AG04450 (cell line): ENCODE results near the gene KBTBD13. TPM values are rescaled to one million over a fixed set of nuclear protein-coding genes. Genes with fewer than 3 reads are reported as not detected.

ENCODE experiments used
- CTCF ChIA-PET: fragments of 300-600, 350-600 bp; formaldehyde crosslinking; extraction: SDS; loops from one replicate; lab custom pipeline; 2022; ENCODE audit warnings: antibody characterized with exemption, inconsistent platforms; lab: Charles Lee
- POLR2A ChIA-PET: fragments of 350-600 bp; formaldehyde crosslinking; extraction: SDS; loops from one replicate; lab custom pipeline; 2021; ENCODE audit warnings: antibody characterized with exemption, inconsistent platforms; lab: Yijun Ruan, JAX
- DNase-seq: peaks from one replicate; pipeline ENCODE4 v3.0.0-alpha.2; 2011; ENCODE audit warnings: low read depth, low spot score
- H3K27ac ChIP-seq: one replicate; pipeline ENCODE4 v1.5.1; 2012; ENCODE audit warnings: low read depth, low read length, control low read depth
- H3K27me3 ChIP-seq: one replicate; pipeline ENCODE4 v1.6.0; 2012; ENCODE audit warnings: low read length; ENCODE audit not compliant: control insufficient read depth, insufficient read depth
- H3K4me3 ChIP-seq: 2 replicates; pipeline ENCODE4 v1.5.1; 2011; ENCODE audit warnings: mild to moderate bottlenecking, low read depth, low read length, control low read depth
- H3K9me3 ChIP-seq: 2 replicates; pipeline ENCODE4 v1.5.1; 2012; ENCODE audit warnings: low read length; ENCODE audit not compliant: control insufficient read depth, insufficient read depth
- CTCF ChIP-seq: IDR thresholded peaks from 2 replicates; pipeline ENCODE4 v1.5.1; 2011; ENCODE audit warnings: low read depth, low read length, control low read depth, inconsistent platforms
- polyA plus RNA-seq: library from polyadenylated mRNA; depleted of rRNA; stranded (reverse); fragments of >200 nt; gene quantifications from 2 replicates; pipeline ENCODE4 v1.2.3, GENCODE V29; 2011; rRNA removed
- small RNA-seq: library from RNA; depleted of rRNA; stranded (forward); fragments of <200 nt; gene quantifications from one replicate; pipeline ENCODE3, GENCODE V24; 2012; ENCODE audit warnings: low read depth; ENCODE audit not compliant: insufficient read length

KBTBD13 gene
- polyA plus RNA-seq, 1 experiment = not detected

GRCh38 chr15:65106011-65106590, 29.6 kb downstream of the KBTBD13 start:
- H3K27me3 ChIP-seq = no peaks in the 10 kb centered on the region
- H3K27ac ChIP-seq = no peak overlapping the region
- no peak for TF ChIP-seq CTCF
- ChIA-PET POLR2A (no interaction called here), CTCF (interaction anchor here (1.6 kb wide), 1 partner anchor 72 kb away, joined by 7 read pairs; no protein-coding TSS in a partner anchor)
- no peak for DNase-seq
- no peaks in the 10 kb centered on the region for H3K9me3 ChIP-seq
- H3K4me3 ChIP-seq = no peak overlapping the region

- peak; percentile 48 for DNase-seq
- H3K4me3 ChIP-seq = no peak overlapping the region
- no peaks in the 10 kb centered on the region for H3K27me3 ChIP-seq
- no peak overlapping the region for H3K27ac ChIP-seq
- POLR2A ChIA-PET = interaction anchor here (0.8 kb wide), 1 partner anchor 41 kb away, joined by 4 read pairs; no protein-coding TSS in a partner anchor
- CTCF ChIA-PET = interaction anchor here (0.7 to 2.2 kb wide), 4 partner anchors 9 to 604 kb away, joined by 5 to 10 read pairs (median 8); no protein-coding TSS in a partner anchor
- no peak for TF ChIP-seq CTCF
- no peaks in the 10 kb centered on the region for H3K9me3 ChIP-seq
Observed at GRCh38 chr15:65110676-65111292, 34.2 kb downstream of the KBTBD13 start.

GRCh38 chr15:65115086-65115485, 38.5 kb downstream of the KBTBD13 start, which contains the start of gene UBAP1L:
Gene UBAP1L, minus strand, starts transcription at chr15:65115200. Its CDS starts 8,985 bp downstream, at chr15:65106215.
- ChIA-PET CTCF (interaction anchor here (2.1 to 3.1 kb wide), 3 partner anchors 14 to 81 kb away, joined by 7 to 31 read pairs (median 8); no protein-coding TSS in a partner anchor), POLR2A (no interaction called here)
- no peak within 1 kb of the TSS for H3K27ac ChIP-seq
- TF ChIP-seq CTCF = no peak
- no peaks in the 10 kb centered on the region for H3K27me3 ChIP-seq
- H3K9me3 ChIP-seq = no peaks in the 10 kb centered on the region
- no peak within 1 kb of the TSS for H3K4me3 ChIP-seq
- no peak for DNase-seq

GRCh38 chr15:65115542-65115941, 39.0 kb downstream of the KBTBD13 start:
- DNase-seq = no peak
- no peak for TF ChIP-seq CTCF
- H3K4me3 ChIP-seq = no peak overlapping the region
- H3K27ac ChIP-seq = no peak overlapping the region
- ChIA-PET POLR2A (no interaction called here), CTCF (interaction anchor here (2.1 to 3.1 kb wide), 2 partner anchors 14 to 62 kb away, joined by 8 to 31 read pairs; no protein-coding TSS in a partner anchor)
- H3K27me3 ChIP-seq = no peaks in the 10 kb centered on the region
- H3K9me3 ChIP-seq = no peaks in the 10 kb centered on the region

Small RNAs within 50 kb of the gene (small RNA-seq; reads per million reads assigned to genes)
- not detected for gene AC013553.1

Other genes starting within 250 kb of the KBTBD13 start
- gene PLEKHO2, start 234.8 kb upstream of the KBTBD13 start, polyA plus RNA-seq = 29.5 and 30.3 TPM in 2 replicates
- gene ANKDD1A, start 164.8 kb upstream of the KBTBD13 start, polyA plus RNA-seq = 4.0 and 5.4 TPM in 2 replicates
- 85.7 and 101 TPM in 2 replicates for gene SPG21, start 86.8 kb upstream of the KBTBD13 start, polyA plus RNA-seq
- gene MTFMT, start 47.1 kb upstream of the KBTBD13 start, polyA plus RNA-seq = 11.6 and 15.3 TPM in 2 replicates
- 0.50 and 0.61 TPM in 2 replicates for gene SLC51B, start 31.4 kb upstream of the KBTBD13 start, polyA plus RNA-seq
- 11.4 and 13.8 TPM in 2 replicates for gene RASL12, start 8.8 kb upstream of the KBTBD13 start, polyA plus RNA-seq
- gene UBAP1L, start 38.5 kb downstream of the KBTBD13 start, polyA plus RNA-seq = 0.46 and 0.55 TPM in 2 replicates
- 15.8 and 18.0 TPM in 2 replicates for gene PDCD7, start 57.1 kb downstream of the KBTBD13 start, polyA plus RNA-seq
- gene CLPX, start 108.6 kb downstream of the KBTBD13 start, polyA plus RNA-seq = 39.2 and 58.3 TPM in 2 replicates
- gene CILP, start 134.7 kb downstream of the KBTBD13 start, polyA plus RNA-seq = 0.52 and 0.61 TPM in 2 replicates
- 4.5 and 5.3 TPM in 2 replicates for gene PARP16, start 210.1 kb downstream of the KBTBD13 start, polyA plus RNA-seq
- gene RNU5A-1, start 219.3 kb downstream of the KBTBD13 start, polyA plus RNA-seq = not detected in 2 replicates
- not detected in 2 replicates for gene RNU5B-1, start 227.9 kb downstream of the KBTBD13 start, polyA plus RNA-seq